ENCODE measurements around the gene MGARP. TPM values are rescaled to one million over a fixed set of nuclear protein-coding genes. Genes with fewer than 3 reads are reported as not detected.
"Not testable (repeated sequence)": the region's sequence is repeated elsewhere in the genome, so short reads cannot be mapped to it uniquely, and the experiment has no call there.

Gene MGARP
- 10 to 100 TPM in 1 of 4 donors, 1 to 10 TPM in 2, under 1 TPM in 1; 0.63 to 20.6 (median 7.5) TPM for total RNA-seq

DNA sequence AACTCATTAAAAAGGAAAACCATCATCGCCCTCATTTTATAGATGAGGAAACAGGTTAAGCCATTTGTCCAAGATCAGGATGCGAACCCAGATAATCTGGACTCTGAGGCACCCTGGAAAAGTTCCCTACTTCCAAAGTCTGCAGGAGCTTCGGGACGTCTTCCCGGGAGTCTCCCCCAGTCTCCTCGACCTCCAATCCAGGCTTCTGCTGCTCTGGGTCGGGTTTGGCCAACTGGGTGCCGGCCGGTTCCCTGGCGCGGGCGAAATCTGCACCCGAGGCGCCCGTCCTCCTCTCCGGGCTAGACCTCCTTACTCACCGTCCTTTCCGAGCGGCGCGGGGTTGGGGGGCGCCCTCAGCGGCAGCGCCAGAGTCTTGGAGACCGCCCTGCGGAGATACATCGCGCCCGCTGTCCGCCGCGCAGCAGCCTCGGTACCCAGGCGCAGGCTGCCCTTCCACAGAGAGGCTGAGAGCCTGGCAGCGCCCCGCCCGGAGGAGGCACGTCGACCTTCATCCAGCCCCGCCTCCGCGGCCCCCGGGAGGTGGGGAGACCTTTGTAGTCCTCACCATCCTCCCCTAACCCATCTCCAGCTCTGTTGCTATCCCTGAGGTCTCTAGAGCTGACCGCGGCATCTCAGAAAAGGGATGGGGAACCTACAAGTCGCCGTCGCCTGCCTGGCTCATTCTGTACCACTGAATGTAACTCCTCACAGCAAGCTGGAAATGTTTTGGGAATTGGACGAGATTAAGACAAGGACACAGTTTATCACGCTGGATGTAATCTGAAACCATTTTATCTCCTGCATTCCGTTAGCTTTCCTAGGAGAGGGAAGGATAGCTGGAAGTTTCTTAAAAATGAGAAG lies at the start of gene MGARP:
Gene MGARP, minus strand, starts transcription at position 466 of the 861 bp plus-strand sequence. Its CDS starts 67 bp downstream, at position 399.
- ATAC-seq (ENCODE audit: low FRiP score) (peak; percentile 83), DNase-seq (ENCODE audit: low spot score) (no peak)
- TF ChIP-seq, protein P1, sequence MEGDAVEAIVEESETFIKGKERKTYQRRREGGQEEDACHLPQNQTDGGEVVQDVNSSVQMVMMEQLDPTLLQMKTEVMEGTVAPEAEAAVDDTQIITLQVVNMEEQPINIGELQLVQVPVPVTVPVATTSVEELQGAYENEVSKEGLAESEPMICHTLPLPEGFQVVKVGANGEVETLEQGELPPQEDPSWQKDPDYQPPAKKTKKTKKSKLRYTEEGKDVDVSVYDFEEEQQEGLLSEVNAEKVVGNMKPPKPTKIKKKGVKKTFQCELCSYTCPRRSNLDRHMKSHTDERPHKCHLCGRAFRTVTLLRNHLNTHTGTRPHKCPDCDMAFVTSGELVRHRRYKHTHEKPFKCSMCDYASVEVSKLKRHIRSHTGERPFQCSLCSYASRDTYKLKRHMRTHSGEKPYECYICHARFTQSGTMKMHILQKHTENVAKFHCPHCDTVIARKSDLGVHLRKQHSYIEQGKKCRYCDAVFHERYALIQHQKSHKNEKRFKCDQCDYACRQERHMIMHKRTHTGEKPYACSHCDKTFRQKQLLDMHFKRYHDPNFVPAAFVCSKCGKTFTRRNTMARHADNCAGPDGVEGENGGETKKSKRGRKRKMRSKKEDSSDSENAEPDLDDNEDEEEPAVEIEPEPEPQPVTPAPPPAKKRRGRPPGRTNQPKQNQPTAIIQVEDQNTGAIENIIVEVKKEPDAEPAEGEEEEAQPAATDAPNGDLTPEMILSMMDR (IDR thresholded peaks at IDR 0.05), result no peak

DNA sequence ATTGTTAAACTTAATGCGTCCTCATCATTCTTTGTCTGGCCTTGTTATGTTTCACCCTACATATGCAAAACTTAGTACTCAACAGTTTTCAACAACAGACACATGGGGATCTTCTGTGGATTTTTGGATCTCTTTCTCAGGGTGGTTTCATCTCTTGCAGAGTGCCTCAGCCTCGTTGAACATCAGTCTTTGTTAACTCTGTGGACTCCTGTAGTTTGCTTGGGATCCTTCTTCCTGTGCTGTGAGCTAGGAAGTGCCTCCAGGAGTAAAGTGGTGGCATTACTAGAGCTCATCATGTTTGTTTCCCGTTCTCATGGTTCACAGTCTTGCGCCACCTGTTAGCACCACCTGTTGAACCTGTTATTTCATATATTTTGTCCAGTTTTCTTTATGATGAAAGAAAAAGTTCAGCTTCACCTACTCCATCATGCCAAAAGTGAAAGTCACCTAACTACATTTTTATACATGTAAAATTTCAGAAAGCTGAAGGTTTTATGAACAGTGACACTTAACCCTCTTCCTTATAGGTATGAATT lies 49.7 kb upstream of the MGARP start:
- no peak for DNase-seq (ENCODE audit: low spot score)
- ATAC-seq (ENCODE audit: low FRiP score), result no peak
- TF ChIP-seq, protein P1 (IDR thresholded peaks at IDR 0.05), result no peak

DNA sequence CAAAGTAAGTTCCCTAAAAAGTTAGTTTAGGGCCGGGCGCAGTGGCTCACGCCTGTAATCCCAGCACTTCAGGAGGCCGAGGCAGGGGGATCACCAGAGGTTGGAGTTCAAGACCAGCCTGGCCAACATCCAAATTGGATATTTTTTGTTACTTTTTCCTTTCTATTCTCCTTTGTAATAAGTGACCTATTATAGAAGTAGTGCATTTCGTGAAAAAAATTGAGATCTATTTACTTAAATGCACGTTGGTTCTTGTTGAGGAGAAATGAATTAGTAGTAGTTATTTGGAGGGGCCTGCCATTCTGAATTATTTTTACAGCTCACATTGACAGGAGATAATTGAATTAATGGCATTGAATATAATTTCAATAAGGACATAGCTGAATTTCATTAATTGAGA lies 44.6 kb upstream of the MGARP start:
- DNase-seq (ENCODE audit: low spot score) (no peak), ATAC-seq (ENCODE audit: low FRiP score) (no peak)
- TF ChIP-seq, protein P1 (IDR thresholded peaks at IDR 0.05), result no peak

DNA sequence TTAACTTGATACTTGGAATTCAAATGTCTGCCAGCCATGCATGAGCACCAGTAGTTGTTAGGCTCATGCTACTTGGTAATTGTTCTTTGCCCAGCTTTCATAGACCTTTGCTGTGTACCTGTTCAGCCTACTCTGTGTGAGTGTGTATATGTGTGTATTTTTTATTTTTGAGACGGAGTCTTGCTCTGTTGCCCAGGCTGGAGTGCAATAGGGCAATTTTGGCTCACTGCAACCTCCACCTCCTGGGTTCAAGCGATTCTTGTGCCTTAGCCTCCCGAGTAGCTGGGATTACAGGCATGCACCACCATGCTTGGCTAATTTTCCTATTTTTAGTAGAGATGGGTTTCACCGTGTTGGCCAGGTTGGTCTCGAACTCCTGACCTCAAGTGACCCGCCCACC lies 42.5 kb upstream of the MGARP start:
- not testable (repeated sequence) for ATAC-seq (ENCODE audit: low FRiP score); DNase-seq (ENCODE audit: low spot score)

DNA sequence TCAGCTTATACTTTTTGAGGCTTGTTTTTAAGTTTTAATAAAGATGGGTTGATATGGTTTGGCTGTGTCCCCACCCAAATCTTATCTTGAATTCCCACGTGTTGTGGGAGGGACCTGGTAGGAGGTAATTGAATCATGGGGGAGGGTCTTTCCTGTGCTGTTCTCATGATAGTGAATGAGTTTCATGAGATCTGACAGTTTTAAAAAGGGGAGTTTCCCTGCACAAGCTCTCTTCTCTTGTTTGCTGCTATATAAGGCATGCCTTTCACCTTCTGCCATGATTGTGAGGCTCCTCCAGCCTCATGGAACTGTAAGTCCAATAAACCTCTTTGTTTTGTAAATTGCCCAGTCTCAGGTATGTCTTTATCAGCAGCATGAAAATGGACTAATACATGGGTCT lies 42.0 kb upstream of the MGARP start:
- not testable (repeated sequence) for ATAC-seq (ENCODE audit: low FRiP score); DNase-seq (ENCODE audit: low spot score)

DNA sequence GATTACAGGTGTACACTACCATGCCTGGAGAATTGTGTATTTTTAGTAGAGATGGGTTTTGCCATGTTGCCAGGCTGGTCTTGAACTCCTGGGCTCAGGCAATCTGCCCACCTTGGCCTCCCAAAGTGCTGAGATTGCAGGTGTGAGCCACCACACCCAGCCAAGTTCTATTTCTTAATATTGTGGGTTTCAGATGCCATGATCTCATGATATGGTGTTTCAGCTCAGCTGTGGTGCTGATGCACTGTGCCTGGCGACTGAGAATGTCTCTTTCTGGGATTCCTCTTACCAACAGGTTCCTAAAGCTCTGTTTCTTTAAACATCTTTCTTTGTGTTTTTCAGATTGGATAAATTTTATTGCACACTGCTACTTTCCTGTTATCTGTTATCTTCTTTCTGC lies 39.5 kb upstream of the MGARP start:
- ATAC-seq (ENCODE audit: low FRiP score), result no peak
- DNase-seq (ENCODE audit: low spot score), result no peak
- TF ChIP-seq, protein P1 (IDR thresholded peaks at IDR 0.05), result no peak

DNA sequence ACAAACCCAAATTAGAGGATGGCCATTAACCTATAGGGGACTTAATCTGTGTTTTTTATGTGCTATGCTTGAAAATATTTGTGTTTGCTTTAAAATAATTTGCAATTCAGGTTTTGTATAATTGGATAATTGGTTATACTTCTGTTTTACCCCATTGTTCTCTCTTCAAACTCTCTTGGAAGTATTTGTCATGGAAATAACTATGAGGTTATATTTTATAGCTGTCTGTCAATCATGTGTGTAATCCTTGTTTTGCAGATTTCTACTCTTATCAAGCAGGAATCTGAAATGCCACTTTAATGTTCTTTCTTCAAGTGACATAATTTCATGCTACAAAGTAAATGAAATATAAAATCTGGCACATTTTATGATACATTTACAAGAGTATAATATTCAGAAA lies 37.6 kb upstream of the MGARP start:
- ATAC-seq (ENCODE audit: low FRiP score), result no peak
- TF ChIP-seq, protein P1 (IDR thresholded peaks at IDR 0.05), result no peak
- no peak for DNase-seq (ENCODE audit: low spot score)

DNA sequence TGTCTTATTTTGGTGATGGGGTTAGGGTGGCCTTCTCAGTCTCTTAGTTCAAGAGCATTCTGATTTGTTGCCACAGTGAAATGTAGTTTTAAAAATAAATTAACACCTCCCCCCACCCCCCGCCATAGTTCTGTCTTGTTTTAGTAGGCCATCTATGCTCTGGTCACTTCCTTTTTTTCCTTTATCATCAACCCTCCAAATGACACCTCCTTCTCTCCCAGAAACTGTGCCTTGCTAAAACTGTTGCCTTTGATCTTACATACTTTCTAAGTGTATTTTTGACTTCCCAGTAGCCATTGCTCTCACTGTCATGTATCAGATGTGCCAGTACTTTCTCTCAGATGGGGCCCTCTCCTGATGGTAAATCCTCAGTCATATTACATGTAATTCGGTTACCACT lies 36.7 kb upstream of the MGARP start:
- no peak for ATAC-seq (ENCODE audit: low FRiP score)
- TF ChIP-seq, protein P1 (IDR thresholded peaks at IDR 0.05), result no peak

More for the DNA sequence above, 36.7 kb upstream of the MGARP start:
- DNase-seq (ENCODE audit: low spot score), result no peak

Data from omental fat pad (tissue), 4 donors.